Measurements from ENCODE around the gene RAP1A.

Gene RAP1A

DNA sequence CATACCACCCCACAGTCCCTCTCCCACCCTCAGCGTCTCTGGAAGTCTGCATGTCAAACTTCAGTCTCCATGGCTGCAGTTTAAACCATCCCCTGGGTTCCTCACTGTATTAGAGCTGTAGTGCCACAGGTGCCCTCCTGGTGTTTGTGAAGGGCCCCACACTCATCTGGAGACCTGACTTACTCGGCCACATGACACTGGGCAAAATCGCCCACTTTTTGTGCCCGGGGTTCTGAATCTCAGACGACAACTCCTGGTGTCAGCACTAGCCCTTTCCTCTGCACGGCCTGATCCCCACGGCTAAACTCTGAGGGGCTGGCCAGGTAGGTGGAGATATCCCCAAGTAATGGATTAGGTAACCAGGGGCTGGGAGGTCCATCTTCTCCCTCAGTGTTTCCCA lies 113.1 kb downstream of the RAP1A start:
- no peaks in the 10 kb centered on the region for H3K36me3 ChIP-seq (ENCODE audit: control insufficient read depth, insufficient read depth, low read length)
- H3K4me1 ChIP-seq (ENCODE audit: control insufficient read depth, insufficient read depth, low read length): peaks cover 9% of the 10 kb centered on the region
- no peaks in the 10 kb centered on the region for H3K27me3 ChIP-seq (ENCODE audit: control insufficient read depth, insufficient read depth, low read length)
- no peak overlapping the region for H3K9ac ChIP-seq (ENCODE audit: low read length)
- no peak overlapping the region for H3K4me3 ChIP-seq (ENCODE audit: low read length)
- peak overlapping the region; percentile 40 for H3K27ac ChIP-seq (ENCODE audit: low read depth, low read length)

DNA sequence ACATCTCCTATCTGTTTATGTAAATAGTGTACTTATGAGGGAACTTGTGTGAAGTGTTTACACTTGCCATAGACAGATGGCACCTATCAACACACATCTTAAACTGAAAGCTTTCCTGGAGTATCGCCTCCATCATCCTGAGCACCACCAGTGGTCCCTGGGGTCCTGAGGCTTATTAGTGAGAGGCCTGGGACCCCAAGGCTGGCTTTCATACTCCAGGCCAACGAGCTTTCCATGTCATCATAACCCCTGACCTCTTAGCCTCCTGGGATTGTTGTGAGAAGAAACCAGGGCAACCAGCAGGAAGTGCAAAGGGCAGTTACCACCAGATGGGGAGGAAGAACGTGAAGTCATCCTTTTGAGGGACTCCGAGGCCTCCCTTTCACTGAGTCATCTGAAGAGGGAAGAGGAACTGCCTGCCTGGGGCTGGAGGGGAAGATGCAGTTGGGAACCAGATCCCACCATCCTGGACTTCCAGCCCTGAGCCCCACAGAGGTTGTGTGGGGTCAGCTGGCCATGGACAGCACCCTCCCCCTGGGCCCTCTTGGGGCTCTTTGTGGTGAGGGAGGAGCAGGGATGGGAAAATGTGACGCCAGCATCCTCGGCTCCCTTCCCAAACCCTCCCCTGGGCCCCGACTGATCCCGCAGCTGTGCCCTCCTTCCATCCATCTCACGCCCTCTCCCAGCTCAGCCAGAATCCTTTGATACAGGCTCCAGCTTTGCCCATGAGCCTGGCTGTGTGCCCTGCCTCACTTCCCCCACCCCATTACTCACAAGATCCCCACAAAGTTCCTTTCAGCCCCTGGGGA lies 113.8 kb downstream of the RAP1A start:
- no peaks in the 10 kb centered on the region for H3K27me3 ChIP-seq (ENCODE audit: control insufficient read depth, insufficient read depth, low read length)
- no peak overlapping the region for H3K9ac ChIP-seq (ENCODE audit: low read length)
- H3K36me3 ChIP-seq (ENCODE audit: control insufficient read depth, insufficient read depth, low read length): no peaks in the 10 kb centered on the region
- H3K4me3 ChIP-seq (ENCODE audit: low read length): no peak overlapping the region
- H3K27ac ChIP-seq (ENCODE audit: low read depth, low read length): peak overlapping the region; percentile 40
- H3K4me1 ChIP-seq (ENCODE audit: control insufficient read depth, insufficient read depth, low read length): peaks cover 14% of the 10 kb centered on the region

GRCh38 chr1:111733992-111734341 lies 114.4 kb downstream of the RAP1A start:
- Histone ChIP-seq H3K27me3 (ENCODE audit: control insufficient read depth, insufficient read depth, low read length) (no peaks in the 10 kb centered on the region), H3K4me3 (ENCODE audit: low read length) (no peak overlapping the region), H3K9ac (ENCODE audit: low read length) (no peak overlapping the region), H3K27ac (ENCODE audit: low read depth, low read length) (no peak overlapping the region), H3K4me1 (ENCODE audit: control insufficient read depth, insufficient read depth, low read length) (peaks cover 14% of the 10 kb centered on the region), H3K36me3 (ENCODE audit: control insufficient read depth, insufficient read depth, low read length) (no peaks in the 10 kb centered on the region)

DNA sequence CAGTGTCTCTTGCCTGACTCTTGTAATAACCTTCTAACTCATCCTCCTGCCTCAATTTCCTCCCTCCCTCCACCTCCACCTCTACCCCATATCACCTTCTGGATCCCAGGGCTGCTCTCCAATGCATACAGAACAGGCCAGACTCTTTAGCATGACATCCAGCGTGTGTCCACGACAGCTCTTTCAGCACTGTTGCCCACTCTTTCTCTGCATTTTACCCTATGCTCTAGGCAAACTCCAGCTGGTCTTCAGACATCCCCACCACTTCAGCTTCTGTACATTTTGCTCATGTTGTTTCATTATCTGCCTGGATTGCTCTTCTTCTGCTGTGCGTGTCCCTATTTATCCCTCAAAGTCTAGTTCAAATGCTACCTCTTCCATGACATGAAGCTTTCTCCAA lies 114.8 kb downstream of the RAP1A start:
- no peaks in the 10 kb centered on the region for H3K36me3 ChIP-seq (ENCODE audit: control insufficient read depth, insufficient read depth, low read length)
- H3K9ac ChIP-seq (ENCODE audit: low read length): no peak overlapping the region
- no peak overlapping the region for H3K27ac ChIP-seq (ENCODE audit: low read depth, low read length)
- H3K27me3 ChIP-seq (ENCODE audit: control insufficient read depth, insufficient read depth, low read length): no peaks in the 10 kb centered on the region
- no peak overlapping the region for H3K4me3 ChIP-seq (ENCODE audit: low read length)
- H3K4me1 ChIP-seq (ENCODE audit: control insufficient read depth, insufficient read depth, low read length): peaks cover 14% of the 10 kb centered on the region

DNA sequence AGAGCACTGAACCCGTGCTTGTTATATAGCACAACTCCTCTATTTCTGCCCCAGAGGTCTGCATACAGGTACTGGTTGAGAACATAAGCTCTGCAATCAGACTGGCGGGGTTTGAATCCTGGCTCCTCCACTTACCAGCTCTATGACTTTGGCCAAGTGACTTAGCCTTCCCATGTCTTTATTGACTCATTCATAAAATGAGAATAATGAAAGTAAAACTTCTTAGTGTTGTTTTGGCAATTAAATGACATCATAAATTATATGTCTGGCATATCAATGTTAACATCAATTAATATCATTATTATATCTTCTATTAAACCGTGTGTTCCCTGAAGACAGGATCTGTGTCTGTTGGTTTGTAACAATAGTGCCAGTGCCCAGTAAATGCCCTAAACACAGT lies 115.3 kb downstream of the RAP1A start:
- no peaks in the 10 kb centered on the region for H3K27me3 ChIP-seq (ENCODE audit: control insufficient read depth, insufficient read depth, low read length)
- no peak overlapping the region for H3K9ac ChIP-seq (ENCODE audit: low read length)
- no peak overlapping the region for H3K4me3 ChIP-seq (ENCODE audit: low read length)
- H3K36me3 ChIP-seq (ENCODE audit: control insufficient read depth, insufficient read depth, low read length): no peaks in the 10 kb centered on the region
- no peak overlapping the region for H3K27ac ChIP-seq (ENCODE audit: low read depth, low read length)
- H3K4me1 ChIP-seq (ENCODE audit: control insufficient read depth, insufficient read depth, low read length): peaks cover 15% of the 10 kb centered on the region

DNA sequence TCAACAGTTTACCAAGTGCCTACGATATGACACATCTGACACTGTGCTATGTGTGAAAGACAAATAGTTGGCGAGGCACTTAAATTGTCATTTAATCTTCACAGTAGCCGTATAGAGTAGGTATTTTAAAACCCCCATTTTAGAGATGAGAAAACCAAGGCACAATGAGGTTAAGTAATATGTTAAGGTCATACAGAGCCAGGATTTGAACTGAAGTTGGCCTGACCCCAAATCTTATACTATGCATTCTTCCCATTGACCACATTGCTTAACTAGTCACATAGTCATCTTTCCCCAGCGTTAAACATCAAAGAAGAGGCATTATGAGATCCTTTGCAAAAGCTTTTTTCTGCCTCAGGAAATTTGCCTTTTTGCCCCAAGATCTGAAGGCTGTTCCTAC lies 115.7 kb downstream of the RAP1A start:
- peaks cover 17% of the 10 kb centered on the region for H3K4me1 ChIP-seq (ENCODE audit: control insufficient read depth, insufficient read depth, low read length)
- H3K27me3 ChIP-seq (ENCODE audit: control insufficient read depth, insufficient read depth, low read length): no peaks in the 10 kb centered on the region
- H3K36me3 ChIP-seq (ENCODE audit: control insufficient read depth, insufficient read depth, low read length): no peaks in the 10 kb centered on the region
- no peak overlapping the region for H3K27ac ChIP-seq (ENCODE audit: low read depth, low read length)
- H3K4me3 ChIP-seq (ENCODE audit: low read length): no peak overlapping the region
- H3K9ac ChIP-seq (ENCODE audit: low read length): no peak overlapping the region

GRCh38 chr1:111735858-111736544 lies 116.4 kb downstream of the RAP1A start:
- no peaks in the 10 kb centered on the region for H3K36me3 ChIP-seq (ENCODE audit: control insufficient read depth, insufficient read depth, low read length)
- no peak overlapping the region for H3K4me3 ChIP-seq (ENCODE audit: low read length)
- H3K4me1 ChIP-seq (ENCODE audit: control insufficient read depth, insufficient read depth, low read length): peaks cover 17% of the 10 kb centered on the region
- no peak overlapping the region for H3K27ac ChIP-seq (ENCODE audit: low read depth, low read length)
- no peak overlapping the region for H3K9ac ChIP-seq (ENCODE audit: low read length)
- no peaks in the 10 kb centered on the region for H3K27me3 ChIP-seq (ENCODE audit: control insufficient read depth, insufficient read depth, low read length)

- H3K4me1 ChIP-seq (ENCODE audit: control insufficient read depth, insufficient read depth, low read length): peaks cover 17% of the 10 kb centered on the region
- no peak overlapping the region for H3K27ac ChIP-seq (ENCODE audit: low read depth, low read length)
- H3K27me3 ChIP-seq (ENCODE audit: control insufficient read depth, insufficient read depth, low read length): no peaks in the 10 kb centered on the region
- H3K4me3 ChIP-seq (ENCODE audit: low read length): no peak overlapping the region
- no peak overlapping the region for H3K9ac ChIP-seq (ENCODE audit: low read length)
- no peaks in the 10 kb centered on the region for H3K36me3 ChIP-seq (ENCODE audit: control insufficient read depth, insufficient read depth, low read length)
Observed at GRCh38 chr1:111736548-111737215, 117.1 kb downstream of the RAP1A start.

DNA sequence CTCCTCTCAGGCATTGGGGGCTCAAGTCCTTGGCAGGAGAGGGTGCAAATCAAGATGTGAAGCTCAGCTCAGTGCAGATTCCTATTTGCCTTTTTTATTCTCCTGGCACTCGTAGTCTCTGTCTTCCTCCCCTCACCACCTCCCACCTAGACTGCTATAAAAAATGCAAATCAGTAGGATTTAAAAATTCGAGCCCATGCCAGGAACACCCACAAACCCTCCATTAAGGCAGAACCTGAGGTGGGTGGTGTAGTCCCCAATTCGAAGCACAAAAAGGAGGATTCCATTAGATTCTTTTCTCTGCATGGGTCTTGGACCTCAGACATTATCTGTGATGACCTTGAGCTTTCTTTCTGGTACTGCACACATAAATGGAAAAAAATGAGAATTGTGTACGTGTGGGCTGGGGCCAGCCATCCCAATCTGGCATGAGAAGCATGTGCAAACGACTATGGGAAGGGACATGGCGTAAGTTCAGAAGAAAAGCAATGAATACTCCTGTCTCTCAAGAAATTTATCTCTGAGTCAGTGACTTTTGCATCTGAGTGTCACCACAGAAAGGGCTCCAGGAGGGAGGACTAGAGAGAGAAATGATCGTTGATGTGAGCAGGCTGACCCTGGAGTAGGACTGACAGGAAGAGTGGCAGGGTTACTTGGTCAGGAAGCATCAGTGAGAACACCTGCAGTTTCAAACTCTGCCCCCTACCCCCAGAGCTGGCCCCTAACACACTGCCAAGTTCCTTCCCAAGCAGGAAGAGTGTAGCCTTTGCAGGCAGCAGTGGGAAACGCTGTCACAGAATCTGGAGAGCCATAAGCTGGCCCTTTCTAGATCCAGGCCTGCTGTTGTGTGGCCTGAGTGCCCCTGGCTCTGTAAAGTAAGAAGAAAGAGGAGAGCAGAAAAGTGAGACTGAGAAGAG lies 117.9 kb downstream of the RAP1A start:
- Histone ChIP-seq H3K9ac (ENCODE audit: low read length) (no peak overlapping the region), H3K27ac (ENCODE audit: low read depth, low read length) (peak overlapping the region; percentile 93), H3K36me3 (ENCODE audit: control insufficient read depth, insufficient read depth, low read length) (no peaks in the 10 kb centered on the region), H3K4me3 (ENCODE audit: low read length) (peak overlapping the region; percentile 82), H3K4me1 (ENCODE audit: control insufficient read depth, insufficient read depth, low read length) (peaks cover 17% of the 10 kb centered on the region), H3K27me3 (ENCODE audit: control insufficient read depth, insufficient read depth, low read length) (no peaks in the 10 kb centered on the region)

DNA sequence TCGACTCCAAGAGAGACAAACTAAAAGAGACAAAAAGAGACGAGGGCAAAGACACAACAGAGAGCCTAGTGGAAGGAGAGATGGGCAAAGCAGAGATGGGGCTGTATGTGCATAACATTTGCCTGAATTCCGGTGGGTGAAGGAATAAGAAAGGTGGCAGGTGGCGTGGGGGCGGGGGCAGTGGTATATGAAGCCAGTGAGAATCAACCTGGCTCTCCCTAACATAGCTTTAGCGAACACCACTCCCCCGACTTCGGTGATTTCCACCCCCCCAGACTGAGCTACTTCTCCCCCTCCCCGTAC lies 118.5 kb downstream of the RAP1A start:
- Histone ChIP-seq H3K27ac (ENCODE audit: low read depth, low read length) (peak overlapping the region; percentile 93), H3K36me3 (ENCODE audit: control insufficient read depth, insufficient read depth, low read length) (no peaks in the 10 kb centered on the region), H3K4me3 (ENCODE audit: low read length) (peak overlapping the region; percentile 82), H3K27me3 (ENCODE audit: control insufficient read depth, insufficient read depth, low read length) (no peaks in the 10 kb centered on the region), H3K4me1 (ENCODE audit: control insufficient read depth, insufficient read depth, low read length) (peaks cover 17% of the 10 kb centered on the region), H3K9ac (ENCODE audit: low read length) (no peak overlapping the region)

DNA sequence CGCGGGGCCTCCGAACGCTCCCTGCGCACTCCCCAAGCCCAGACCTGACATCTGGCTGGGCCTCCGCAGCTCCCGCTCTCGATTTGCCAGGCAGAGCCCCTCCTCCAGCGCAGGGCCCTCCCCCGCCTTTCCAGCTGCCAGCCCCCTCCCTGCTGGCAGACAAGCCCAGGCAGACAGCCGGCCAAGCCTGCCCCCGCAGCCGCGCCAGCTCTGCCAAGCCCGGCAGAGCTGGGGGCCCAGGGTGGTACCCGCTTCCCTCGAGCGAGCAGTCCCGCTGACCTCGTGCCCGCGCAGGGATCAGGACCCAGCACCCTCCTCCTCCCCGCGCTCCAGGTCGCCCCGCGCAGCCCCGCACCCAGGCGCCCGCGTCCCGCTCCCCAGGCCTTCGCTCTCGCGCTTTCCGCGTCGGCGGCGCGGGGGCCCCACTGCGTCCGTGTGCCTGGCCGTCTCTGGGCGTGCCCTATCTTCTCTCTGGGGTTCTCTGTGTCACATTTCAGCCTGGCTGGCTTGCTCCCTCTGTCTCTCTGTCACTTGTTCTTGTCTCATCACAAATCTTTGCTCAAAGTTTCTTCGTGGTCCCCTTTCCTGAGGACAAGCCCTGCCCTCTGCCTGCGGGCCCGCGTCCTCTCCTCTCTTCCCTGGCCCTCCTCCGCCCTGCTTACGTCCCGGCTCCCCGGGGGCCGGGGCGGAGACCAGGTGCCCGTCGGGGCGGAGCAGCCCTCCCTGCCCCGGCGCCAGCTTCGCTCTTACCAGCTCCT lies 119.0 kb downstream of the RAP1A start:
- H3K4me1 ChIP-seq (ENCODE audit: control insufficient read depth, insufficient read depth, low read length): peaks cover 17% of the 10 kb centered on the region

More for the DNA sequence above, 119.0 kb downstream of the RAP1A start:
- Histone ChIP-seq H3K4me3 (ENCODE audit: low read length) (peak overlapping the region; percentile 82), H3K9ac (ENCODE audit: low read length) (peak overlapping the region; percentile 79), H3K27me3 (ENCODE audit: control insufficient read depth, insufficient read depth, low read length) (no peaks in the 10 kb centered on the region), H3K27ac (ENCODE audit: low read depth, low read length) (peak overlapping the region; percentile 93), H3K36me3 (ENCODE audit: control insufficient read depth, insufficient read depth, low read length) (no peaks in the 10 kb centered on the region)

All from rectal smooth muscle tissue (tissue), 1 donor.